ENCODE measurements around the gene SHANK1. TPM values are rescaled to one million over a fixed set of nuclear protein-coding genes. Genes with fewer than 3 reads are reported as not detected.

The SHANK1 gene
- total and polyA plus RNA-seq, 9 donors: 0.20 to 11.1 (median 2.5) TPM

DNA sequence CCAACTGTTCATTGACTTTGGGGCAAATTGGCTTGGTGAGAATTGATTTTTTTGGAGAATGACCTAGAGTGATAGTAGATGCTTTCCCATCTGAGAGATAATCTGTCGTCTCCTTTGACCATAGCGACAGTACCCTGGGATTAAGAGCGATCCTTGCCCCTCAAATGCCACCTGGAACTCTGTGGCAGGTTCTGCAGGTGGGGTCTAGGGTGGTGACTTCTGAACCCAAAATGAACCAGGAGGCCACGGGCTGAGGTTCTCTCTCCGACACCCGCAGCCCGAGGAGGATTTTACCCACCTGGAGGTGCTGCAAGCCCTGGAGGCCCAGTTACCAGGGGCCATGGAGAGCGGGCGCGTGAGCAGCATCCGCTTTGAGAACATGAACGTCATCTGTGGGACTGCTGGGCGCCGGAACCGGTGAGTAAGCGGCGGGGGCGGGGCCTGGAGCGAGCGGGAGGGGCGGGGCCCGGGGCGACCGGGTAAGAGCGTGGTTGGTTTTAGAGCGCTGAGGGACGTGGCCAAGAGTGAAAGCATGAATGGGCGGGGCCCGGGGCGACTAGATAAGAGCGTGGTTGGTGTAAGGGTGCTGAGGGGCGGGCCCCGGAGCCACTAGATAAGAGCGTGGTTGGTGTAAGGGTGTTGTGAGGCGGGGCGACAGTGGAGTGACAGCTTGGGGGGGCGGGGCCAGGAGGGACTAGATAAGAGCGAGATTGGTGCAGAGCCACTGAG is 61.7 kb downstream of the SHANK1 start:
- peak; percentile 52 to 85 (median 65) for DNase-seq
- peaks cover 5% of the 10 kb centered on the region for H3K4me1 ChIP-seq (ENCODE audit: insufficient read depth)
- intact Hi-C loops (cut with DNase I): no loop called here
- peaks cover 0 to 3% of the 10 kb centered on the region in 2 donors for H3K9me3 ChIP-seq
- H3K36me3 ChIP-seq: no peaks in the 10 kb centered on the region
- no peak overlapping the region for H3K4me3 ChIP-seq
- TF ChIP-seq, protein P1, sequence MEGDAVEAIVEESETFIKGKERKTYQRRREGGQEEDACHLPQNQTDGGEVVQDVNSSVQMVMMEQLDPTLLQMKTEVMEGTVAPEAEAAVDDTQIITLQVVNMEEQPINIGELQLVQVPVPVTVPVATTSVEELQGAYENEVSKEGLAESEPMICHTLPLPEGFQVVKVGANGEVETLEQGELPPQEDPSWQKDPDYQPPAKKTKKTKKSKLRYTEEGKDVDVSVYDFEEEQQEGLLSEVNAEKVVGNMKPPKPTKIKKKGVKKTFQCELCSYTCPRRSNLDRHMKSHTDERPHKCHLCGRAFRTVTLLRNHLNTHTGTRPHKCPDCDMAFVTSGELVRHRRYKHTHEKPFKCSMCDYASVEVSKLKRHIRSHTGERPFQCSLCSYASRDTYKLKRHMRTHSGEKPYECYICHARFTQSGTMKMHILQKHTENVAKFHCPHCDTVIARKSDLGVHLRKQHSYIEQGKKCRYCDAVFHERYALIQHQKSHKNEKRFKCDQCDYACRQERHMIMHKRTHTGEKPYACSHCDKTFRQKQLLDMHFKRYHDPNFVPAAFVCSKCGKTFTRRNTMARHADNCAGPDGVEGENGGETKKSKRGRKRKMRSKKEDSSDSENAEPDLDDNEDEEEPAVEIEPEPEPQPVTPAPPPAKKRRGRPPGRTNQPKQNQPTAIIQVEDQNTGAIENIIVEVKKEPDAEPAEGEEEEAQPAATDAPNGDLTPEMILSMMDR (IDR thresholded peaks at IDR 0.05): no peak
- no peak for TF ChIP-seq POLR2A (IDR thresholded peaks at IDR 0.05)
- TF ChIP-seq EP300 (IDR thresholded peaks at IDR 0.05): no peak
- H3K27me3 ChIP-seq: no peaks in the 10 kb centered on the region
- 1 to 3% (median 2%) methylated on average over 38 of the region's 38 CpGs for WGBS, 3 donors
- no peak overlapping the region for H3K27ac ChIP-seq

DNA sequence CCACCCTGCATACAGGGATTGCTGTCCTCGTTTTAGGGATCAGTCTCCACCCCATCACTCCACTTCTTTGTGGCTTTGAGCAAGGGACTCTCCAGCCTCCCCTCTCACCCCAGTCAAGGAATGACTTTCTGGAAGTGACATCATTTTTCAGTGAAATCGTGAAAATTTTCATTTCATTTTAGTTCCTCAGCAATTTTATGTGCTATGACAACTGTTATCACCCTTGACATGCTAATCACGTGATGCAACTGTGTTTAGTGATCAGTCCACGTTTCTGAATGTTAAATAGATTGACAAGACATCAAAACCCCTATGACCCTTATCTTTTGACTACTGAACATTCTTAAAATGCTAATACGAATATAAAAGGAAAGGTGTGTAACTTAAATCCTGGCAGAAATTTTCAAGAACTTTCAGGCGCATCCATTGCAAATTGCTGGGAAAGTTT is 62.4 kb downstream of the SHANK1 start:
- Histone ChIP-seq H3K4me3 (no peak overlapping the region), H3K9me3 (peaks cover 0 to 3% of the 10 kb centered on the region in 2 donors), H3K27ac (no peak overlapping the region), H3K36me3 (no peaks in the 10 kb centered on the region), H3K4me1 (ENCODE audit: insufficient read depth) (peaks cover 5% of the 10 kb centered on the region), H3K27me3 (no peaks in the 10 kb centered on the region)
- 38 to 46% (median 43%) methylated on average over 6 of the region's 6 CpGs for WGBS, 3 donors
- no peak for TF ChIP-seq EP300 (IDR thresholded peaks at IDR 0.05)
- no peak for TF ChIP-seq POLR2A (IDR thresholded peaks at IDR 0.05)
- TF ChIP-seq, protein P1 (IDR thresholded peaks at IDR 0.05): no peak
- intact Hi-C loops (cut with DNase I): no loop called here
- DNase-seq: no peak

DNA sequence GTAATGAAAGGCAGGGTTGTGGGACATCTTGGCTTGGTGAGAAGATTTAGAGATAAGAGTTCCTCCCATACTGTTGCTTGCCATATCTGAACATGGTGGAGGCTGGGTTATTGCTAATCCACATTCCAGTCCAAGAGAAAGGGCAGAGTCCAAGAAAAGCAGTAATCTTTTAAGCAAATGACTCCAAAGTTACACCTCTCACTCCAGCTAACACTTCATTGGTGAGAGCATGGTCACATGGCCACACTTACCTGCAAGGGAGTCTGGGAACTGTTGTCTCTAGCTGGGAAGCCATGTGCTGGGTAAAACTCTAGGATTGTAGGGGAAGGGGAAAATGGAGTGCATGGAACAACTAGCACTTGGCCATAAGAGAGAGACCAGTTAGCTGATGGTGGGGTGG is 64.7 kb downstream of the SHANK1 start:
- Histone ChIP-seq H3K4me1 (ENCODE audit: insufficient read depth) (peaks cover 5% of the 10 kb centered on the region), H3K4me3 (no peak overlapping the region), H3K27ac (no peak overlapping the region), H3K36me3 (no peaks in the 10 kb centered on the region), H3K9me3 (peaks cover 0 to 3% of the 10 kb centered on the region in 2 donors), H3K27me3 (no peaks in the 10 kb centered on the region)
- TF ChIP-seq, protein P1 (IDR thresholded peaks at IDR 0.05): no peak
- TF ChIP-seq EP300 (IDR thresholded peaks at IDR 0.05) (no peak), POLR2A (IDR thresholded peaks at IDR 0.05) (no peak)
- intact Hi-C loops (cut with DNase I): no loop called here
- no peak for DNase-seq

DNA sequence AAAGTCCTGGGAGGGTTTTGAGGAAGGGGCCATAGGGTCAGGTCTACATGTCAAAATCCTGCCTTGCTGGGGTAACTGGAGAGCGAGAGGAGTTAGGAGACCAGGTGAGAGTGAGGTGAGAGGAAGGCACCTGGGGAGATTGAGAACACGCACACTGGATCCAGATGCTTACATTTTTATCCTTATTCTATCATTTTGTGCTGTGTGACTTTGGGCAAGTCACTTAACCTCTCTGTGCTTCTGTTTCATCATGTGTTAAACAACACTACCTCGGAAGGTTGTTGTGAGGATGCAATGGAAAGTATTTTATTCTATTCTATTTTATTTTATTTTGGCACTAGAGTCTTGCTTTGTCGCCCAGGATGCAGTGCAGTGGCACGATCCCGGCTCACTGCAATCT is 66.9 kb downstream of the SHANK1 start:
- H3K27me3 ChIP-seq: no peaks in the 10 kb centered on the region
- H3K27ac ChIP-seq: no peak overlapping the region
- no peak overlapping the region for H3K4me3 ChIP-seq
- intact Hi-C loops (cut with DNase I): no loop called here
- WGBS, 3 donors: 83 to 86% (median 86%) methylated on average over 6 of the region's 6 CpGs
- H3K4me1 ChIP-seq (ENCODE audit: insufficient read depth): peaks cover under 1% of the 10 kb centered on the region
- no peaks in the 10 kb centered on the region for H3K36me3 ChIP-seq
- TF ChIP-seq, protein P1 (IDR thresholded peaks at IDR 0.05): no peak
- no peak for TF ChIP-seq EP300 (IDR thresholded peaks at IDR 0.05)
- no peak for TF ChIP-seq POLR2A (IDR thresholded peaks at IDR 0.05)
- no peak for DNase-seq
- H3K9me3 ChIP-seq: peaks cover 0 to 3% of the 10 kb centered on the region in 2 donors
